ENCODE results near the gene ARHGAP29. TPM values are rescaled to one million over a fixed set of nuclear protein-coding genes. Genes with fewer than 3 reads are reported as not detected.

The ARHGAP29 gene
- total and polyA plus RNA-seq, 10 of the 15 experiments (the other 5 are each of a cell fraction or from before 2014, with no cell fraction given), result under 0.01 to 0.43 (median 0.10) TPM; not detected in 4

DNA sequence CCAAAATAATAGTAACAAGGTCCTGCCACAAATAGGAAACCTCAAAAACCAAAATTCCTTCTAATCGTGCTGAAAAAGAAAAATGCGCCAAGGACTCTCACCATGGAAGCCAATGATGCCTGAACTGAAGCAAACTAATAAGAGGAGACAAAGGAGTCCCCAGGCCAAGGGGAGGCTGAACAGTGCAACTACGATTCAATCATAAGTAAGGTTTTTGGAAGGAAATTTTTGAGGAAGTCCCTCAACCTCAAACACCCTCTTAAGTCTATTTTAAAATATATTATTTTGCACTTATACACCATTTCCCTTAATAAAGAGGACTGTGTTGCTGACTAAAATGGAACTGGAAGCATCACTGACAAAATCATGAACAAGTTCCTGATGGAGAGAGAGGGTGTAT is 1.7 kb upstream of the ARHGAP29 start:
- Histone ChIP-seq H3K27ac (ENCODE audit: control insufficient read depth, insufficient read depth) (no peak overlapping the region), H3K9me3 (replicated peaks; ENCODE audit: control insufficient read depth, insufficient read depth, low read length) (no peaks in the 10 kb centered on the region), H3K9ac (ENCODE audit: control insufficient read depth, insufficient read depth, low read length) (no peak overlapping the region), H3K4me2 (ENCODE audit: control insufficient read depth, insufficient read depth) (no peak overlapping the region), H3K27me3 (replicated peaks in 1 of 2; ENCODE audit: control insufficient read depth in 2 of 2, insufficient read depth in 2 of 2, low read length in 1 of 2) (peaks cover 2 to 21% of the 10 kb centered on the region in 2 experiments; a peak in 2 of 4 replicates), H2AFZ (ENCODE audit: control insufficient read depth, low read depth, low read length) (no peak overlapping the region), H3K4me1 (ENCODE audit: control insufficient read depth, insufficient read depth, low read length) (no peaks in the 10 kb centered on the region), H4K20me1 (ENCODE audit: control insufficient read depth, insufficient read depth) (no peaks in the 10 kb centered on the region), H3K36me3 (ENCODE audit: control insufficient read depth in 2 of 2, insufficient read depth in 2 of 2, low read length in 1 of 2) (no peaks in the 10 kb centered on the region), H3K4me3 (no peak overlapping the region), H3K79me2 (ENCODE audit: control insufficient read depth, insufficient read depth, low read length) (no peaks in the 10 kb centered on the region)
- in situ Hi-C loops (cut with MboI) (no loop called here), intact Hi-C loops (cut with micrococcal nuclease; ENCODE audit: unreplicated experiment) (loop anchor here (10.0 kb wide), 1 partner anchor 174 kb away; no protein-coding TSS in a partner anchor)
- ChIA-PET SMC1A (ENCODE audit: uncharacterized antibody, unreplicated experiment) (no interaction called here), CTCF (no interaction called here), RAD21 (ENCODE audit: unreplicated experiment) (no interaction called here), POLR2A (no interaction called here)
- FAIRE-seq (no peak), DNase-seq (ENCODE audit: low read depth, low spot score) (no peak), ATAC-seq (no peak)
- 0% methylated on average over 3 of the region's 3 CpGs for WGBS (ENCODE audit: insufficient coverage, insufficient replicate concordance, low lambda C conversion rate, missing lambda C conversion rate)
- BruUV-seq (replicated peaks), result no TSS peak
- TF ChIP-seq BMI1 (IDR thresholded peaks at IDR 0.05; ENCODE audit: borderline replicate concordance) (no peak), POLR2A (IDR thresholded peaks at IDR 0.05; ENCODE audit: low read depth, low read length) (no peak), CREM (IDR thresholded peaks at IDR 0.05; ENCODE audit: low read depth) (no peak), TCF3 (IDR thresholded peaks at IDR 0.05; ENCODE audit: borderline replicate concordance, insufficient read depth, low read depth, low read length) (no peak), SMC3 (IDR thresholded peaks at IDR 0.05; ENCODE audit: borderline replicate concordance, low read length) (no peak), IRF5 (IDR thresholded peaks at IDR 0.05; ENCODE audit: borderline replicate concordance) (no peak), REST (IDR thresholded peaks at IDR 0.05; ENCODE audit: low read depth, low read length) (no peak), CBX5 (IDR thresholded peaks at IDR 0.05; ENCODE audit: low read depth) (no peak), ZZZ3 (IDR thresholded peaks at IDR 0.05; ENCODE audit: control insufficient read depth, insufficient read length, low read depth) (no peak), MAX (IDR thresholded peaks at IDR 0.05; ENCODE audit: low read depth, low read length) (no peak), SUZ12 (IDR thresholded peaks at IDR 0.05; ENCODE audit: unreplicated experiment) (no peak), RUNX3 (IDR thresholded peaks at IDR 0.05; ENCODE audit: low read length) (no peak)
- TF ChIP-seq, protein P1, sequence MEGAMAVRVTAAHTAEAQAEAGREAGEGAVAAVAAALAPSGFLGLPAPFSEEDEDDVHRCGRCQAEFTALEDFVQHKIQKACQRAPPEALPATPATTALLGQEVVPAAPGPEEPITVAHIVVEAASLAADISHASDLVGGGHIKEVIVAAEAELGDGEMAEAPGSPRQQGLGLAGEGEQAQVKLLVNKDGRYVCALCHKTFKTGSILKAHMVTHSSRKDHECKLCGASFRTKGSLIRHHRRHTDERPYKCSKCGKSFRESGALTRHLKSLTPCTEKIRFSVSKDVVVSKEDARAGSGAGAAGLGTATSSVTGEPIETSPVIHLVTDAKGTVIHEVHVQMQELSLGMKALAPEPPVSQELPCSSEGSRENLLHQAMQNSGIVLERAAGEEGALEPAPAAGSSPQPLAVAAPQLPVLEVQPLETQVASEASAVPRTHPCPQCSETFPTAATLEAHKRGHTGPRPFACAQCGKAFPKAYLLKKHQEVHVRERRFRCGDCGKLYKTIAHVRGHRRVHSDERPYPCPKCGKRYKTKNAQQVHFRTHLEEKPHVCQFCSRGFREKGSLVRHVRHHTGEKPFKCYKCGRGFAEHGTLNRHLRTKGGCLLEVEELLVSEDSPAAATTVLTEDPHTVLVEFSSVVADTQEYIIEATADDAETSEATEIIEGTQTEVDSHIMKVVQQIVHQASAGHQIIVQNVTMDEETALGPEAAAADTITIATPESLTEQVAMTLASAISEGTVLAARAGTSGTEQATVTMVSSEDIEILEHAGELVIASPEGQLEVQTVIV (IDR thresholded peaks at IDR 0.05; ENCODE audit: borderline replicate concordance, partially characterized antibody), result no peak
- TF ChIP-seq, protein P2, sequence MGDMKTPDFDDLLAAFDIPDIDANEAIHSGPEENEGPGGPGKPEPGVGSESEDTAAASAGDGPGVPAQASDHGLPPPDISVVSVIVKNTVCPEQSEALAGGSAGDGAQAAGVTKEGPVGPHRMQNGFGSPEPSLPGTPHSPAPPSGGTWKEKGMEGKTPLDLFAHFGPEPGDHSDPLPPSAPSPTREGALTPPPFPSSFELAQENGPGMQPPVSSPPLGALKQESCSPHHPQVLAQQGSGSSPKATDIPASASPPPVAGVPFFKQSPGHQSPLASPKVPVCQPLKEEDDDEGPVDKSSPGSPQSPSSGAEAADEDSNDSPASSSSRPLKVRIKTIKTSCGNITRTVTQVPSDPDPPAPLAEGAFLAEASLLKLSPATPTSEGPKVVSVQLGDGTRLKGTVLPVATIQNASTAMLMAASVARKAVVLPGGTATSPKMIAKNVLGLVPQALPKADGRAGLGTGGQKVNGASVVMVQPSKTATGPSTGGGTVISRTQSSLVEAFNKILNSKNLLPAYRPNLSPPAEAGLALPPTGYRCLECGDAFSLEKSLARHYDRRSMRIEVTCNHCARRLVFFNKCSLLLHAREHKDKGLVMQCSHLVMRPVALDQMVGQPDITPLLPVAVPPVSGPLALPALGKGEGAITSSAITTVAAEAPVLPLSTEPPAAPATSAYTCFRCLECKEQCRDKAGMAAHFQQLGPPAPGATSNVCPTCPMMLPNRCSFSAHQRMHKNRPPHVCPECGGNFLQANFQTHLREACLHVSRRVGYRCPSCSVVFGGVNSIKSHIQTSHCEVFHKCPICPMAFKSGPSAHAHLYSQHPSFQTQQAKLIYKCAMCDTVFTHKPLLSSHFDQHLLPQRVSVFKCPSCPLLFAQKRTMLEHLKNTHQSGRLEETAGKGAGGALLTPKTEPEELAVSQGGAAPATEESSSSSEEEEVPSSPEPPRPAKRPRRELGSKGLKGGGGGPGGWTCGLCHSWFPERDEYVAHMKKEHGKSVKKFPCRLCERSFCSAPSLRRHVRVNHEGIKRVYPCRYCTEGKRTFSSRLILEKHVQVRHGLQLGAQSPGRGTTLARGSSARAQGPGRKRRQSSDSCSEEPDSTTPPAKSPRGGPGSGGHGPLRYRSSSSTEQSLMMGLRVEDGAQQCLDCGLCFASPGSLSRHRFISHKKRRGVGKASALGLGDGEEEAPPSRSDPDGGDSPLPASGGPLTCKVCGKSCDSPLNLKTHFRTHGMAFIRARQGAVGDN (IDR thresholded peaks at IDR 0.05), result no peak

All from GM12878 (cell line).